ENCODE results near the gene ARFIP2. TPM values are rescaled to one million over a fixed set of nuclear protein-coding genes. Genes with fewer than 3 reads are reported as not detected.

Gene ARFIP2
- total and polyA plus RNA-seq, 4 experiments from 2014 or later: 34.1 to 56.9 (median 44.8) TPM

Other genes starting within 250 kb of the ARFIP2 start
- gene FHIP1B, start 246.7 kb downstream of the ARFIP2 start, total RNA-seq: 10 to 100 TPM; 48.7 to 50.8 TPM
- 10 to 100 TPM; 12.0 to 16.7 TPM for gene FHIP1B, start 246.7 kb downstream of the ARFIP2 start, polyA plus RNA-seq
- gene CNGA4, start 242.2 kb downstream of the ARFIP2 start, total RNA-seq: under 1 TPM; 0.58 to 0.61 TPM
- not detected for gene CNGA4, start 242.2 kb downstream of the ARFIP2 start, polyA plus RNA-seq
- not detected for gene CCKBR, start 221.5 kb downstream of the ARFIP2 start, total RNA-seq
- gene CCKBR, start 221.5 kb downstream of the ARFIP2 start, polyA plus RNA-seq: not detected
- under 1 TPM in 1 of 2 experiments, not detected in 1; 0.36 TPM for gene CAVIN3, start 160.8 kb downstream of the ARFIP2 start, total RNA-seq
- gene CAVIN3, start 160.8 kb downstream of the ARFIP2 start, polyA plus RNA-seq: under 1 TPM in 1 of 2 donors, not detected in 1; 0.70 TPM
- 10 to 100 TPM; 39.3 to 43.6 TPM for gene SMPD1, start 90.9 kb downstream of the ARFIP2 start, total RNA-seq
- 10 to 100 TPM in 1 of 2 donors, 1 to 10 TPM in 1; 9.2 to 12.1 TPM for gene SMPD1, start 90.9 kb downstream of the ARFIP2 start, polyA plus RNA-seq
- 10 to 100 TPM; 93.2 to 93.5 TPM for gene APBB1, start 62.2 kb downstream of the ARFIP2 start, total RNA-seq
- 100 to 1,000 TPM in 1 of 2 donors, 10 to 100 TPM in 1; 84.7 to 107 TPM for gene APBB1, start 62.2 kb downstream of the ARFIP2 start, polyA plus RNA-seq
- gene HPX, start 40.3 kb downstream of the ARFIP2 start, total RNA-seq: 1 to 10 TPM in 1 of 2 experiments, under 1 TPM in 1; 0.83 to 1.3 TPM
- gene HPX, start 40.3 kb downstream of the ARFIP2 start, polyA plus RNA-seq: not detected
- 10 to 100 TPM; 22.9 to 23.1 TPM for gene TRIM3, start 7.4 kb downstream of the ARFIP2 start, total RNA-seq
- 1 to 10 TPM; 1.2 to 3.5 TPM for gene TRIM3, start 7.4 kb downstream of the ARFIP2 start, polyA plus RNA-seq
- 10 to 100 TPM; 54.7 to 60.3 TPM for gene TIMM10B, start 170 bp upstream of the ARFIP2 start, total RNA-seq
- gene TIMM10B, start 170 bp upstream of the ARFIP2 start, polyA plus RNA-seq: 10 to 100 TPM; 29.9 to 32.4 TPM
- 10 to 100 TPM; 45.9 to 54.0 TPM for gene DNHD1, start 15.9 kb upstream of the ARFIP2 start, total RNA-seq
- gene DNHD1, start 15.9 kb upstream of the ARFIP2 start, polyA plus RNA-seq: 1 to 10 TPM; 1.2 to 1.4 TPM
- gene RRP8, start 122.3 kb upstream of the ARFIP2 start, total RNA-seq: 10 to 100 TPM; 29.9 to 36.0 TPM
- 10 to 100 TPM; 19.5 to 28.4 TPM for gene RRP8, start 122.3 kb upstream of the ARFIP2 start, polyA plus RNA-seq
- gene ILK, start 122.4 kb upstream of the ARFIP2 start, total RNA-seq: 100 to 1,000 TPM; 131 to 132 TPM
- 100 to 1,000 TPM; 121 to 129 TPM for gene ILK, start 122.4 kb upstream of the ARFIP2 start, polyA plus RNA-seq
- 100 to 1,000 TPM; 116 to 120 TPM for gene TAF10, start 130.9 kb upstream of the ARFIP2 start, total RNA-seq
- gene TAF10, start 130.9 kb upstream of the ARFIP2 start, polyA plus RNA-seq: 100 to 1,000 TPM; 171 to 367 TPM
- 100 to 1,000 TPM; 194 to 198 TPM for gene TPP1, start 138.1 kb upstream of the ARFIP2 start, total RNA-seq
- 100 to 1,000 TPM; 103 to 144 TPM for gene TPP1, start 138.1 kb upstream of the ARFIP2 start, polyA plus RNA-seq
- gene DCHS1, start 174.5 kb upstream of the ARFIP2 start, total RNA-seq: 1 to 10 TPM; 6.4 to 6.7 TPM
- gene DCHS1, start 174.5 kb upstream of the ARFIP2 start, polyA plus RNA-seq: 1 to 10 TPM in 1 of 2 donors, under 1 TPM in 1; 0.47 to 2.5 TPM
- 10 to 100 TPM; 33.4 to 36.9 TPM for gene MRPL17, start 202.0 kb upstream of the ARFIP2 start, total RNA-seq
- 10 to 100 TPM; 12.7 to 42.6 TPM for gene MRPL17, start 202.0 kb upstream of the ARFIP2 start, polyA plus RNA-seq

Measured in CD4-positive, alpha-beta memory T cell (primary cell).